SK-N-SH (cell line): ENCODE measurements around the gene EXOC4.

Source experiments
- EP300 ChIP-seq, 2 experiments: IDR thresholded peaks; 2 replicates each; pipeline versions ENCODE4 v1.4.0 to v1.6.1; 2012; ENCODE audit warnings: borderline replicate concordance in 1 of 2, low read depth in 1 of 2, low read length in 1 of 2
- RFX5 ChIP-seq: IDR thresholded peaks from 2 replicates; pipeline ENCODE4 v1.6.1; 2012; ENCODE audit warnings: mild to moderate bottlenecking, improper control_type of control experiment, low read length
- SMC3 ChIP-seq: IDR thresholded peaks from 2 replicates; pipeline ENCODE4 v1.6.1; 2012; ENCODE audit warnings: low read depth, low read length, improper control_type of control experiment
- TF ChIP-seq, protein P1 (sequence below): IDR thresholded peaks from 2 replicates; pipeline ENCODE4 v1.4.0; 2012; ENCODE audit warnings: low read depth, borderline replicate concordance
- TF ChIP-seq, protein P2 (sequence below): IDR thresholded peaks from 2 replicates; pipeline ENCODE4 v1.4.0; 2012; ENCODE audit warnings: low read depth
- TF ChIP-seq, protein P3 (sequence below): fragments of 150-350 bp; IDR thresholded peaks from 2 replicates; pipeline ENCODE4 v1.6.1; 2017; ENCODE audit warnings: antibody characterized with exemption, low read length, low read depth, borderline replicate concordance

DNA sequence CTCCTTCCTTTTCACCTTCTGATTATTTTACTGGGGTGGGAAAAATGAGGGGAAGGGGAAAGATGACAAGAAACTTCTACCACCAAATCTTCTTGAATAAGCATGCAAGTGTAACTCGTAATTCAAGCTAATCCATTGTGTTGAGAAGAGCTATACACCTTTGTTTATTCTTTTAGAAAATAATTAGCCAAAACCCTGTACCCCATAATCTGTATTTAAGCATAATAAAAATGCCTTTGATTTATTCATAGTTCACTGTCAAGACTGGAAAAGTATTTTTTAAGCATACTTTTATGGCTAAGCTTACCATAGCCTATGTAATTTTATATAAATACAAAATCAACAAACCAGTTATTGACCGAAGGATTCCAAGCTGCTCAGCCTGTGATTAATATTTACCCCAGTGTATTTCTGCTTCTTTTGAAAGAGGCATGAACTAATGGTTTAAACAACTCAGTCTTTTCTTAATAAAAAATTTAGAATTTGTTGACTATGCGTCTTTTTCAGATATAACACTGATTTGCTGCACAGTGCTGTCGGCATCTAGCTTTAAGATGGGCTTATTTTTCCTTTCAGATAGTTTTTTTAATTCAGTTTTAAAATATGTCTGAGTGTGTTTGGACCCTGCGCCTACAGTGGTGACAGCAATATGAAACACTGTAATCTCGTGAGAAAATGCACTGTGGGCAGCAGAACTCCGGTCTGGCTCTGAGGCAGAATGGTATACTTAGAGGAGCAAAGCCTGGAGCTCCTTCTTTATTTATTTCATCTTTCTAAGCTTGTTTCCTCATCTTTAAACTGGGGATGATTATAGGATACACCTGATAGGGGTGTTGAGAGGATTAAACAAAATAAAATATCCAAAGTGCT, 635.4 kb downstream of the EXOC4 start:
- TF ChIP-seq, protein P1, sequence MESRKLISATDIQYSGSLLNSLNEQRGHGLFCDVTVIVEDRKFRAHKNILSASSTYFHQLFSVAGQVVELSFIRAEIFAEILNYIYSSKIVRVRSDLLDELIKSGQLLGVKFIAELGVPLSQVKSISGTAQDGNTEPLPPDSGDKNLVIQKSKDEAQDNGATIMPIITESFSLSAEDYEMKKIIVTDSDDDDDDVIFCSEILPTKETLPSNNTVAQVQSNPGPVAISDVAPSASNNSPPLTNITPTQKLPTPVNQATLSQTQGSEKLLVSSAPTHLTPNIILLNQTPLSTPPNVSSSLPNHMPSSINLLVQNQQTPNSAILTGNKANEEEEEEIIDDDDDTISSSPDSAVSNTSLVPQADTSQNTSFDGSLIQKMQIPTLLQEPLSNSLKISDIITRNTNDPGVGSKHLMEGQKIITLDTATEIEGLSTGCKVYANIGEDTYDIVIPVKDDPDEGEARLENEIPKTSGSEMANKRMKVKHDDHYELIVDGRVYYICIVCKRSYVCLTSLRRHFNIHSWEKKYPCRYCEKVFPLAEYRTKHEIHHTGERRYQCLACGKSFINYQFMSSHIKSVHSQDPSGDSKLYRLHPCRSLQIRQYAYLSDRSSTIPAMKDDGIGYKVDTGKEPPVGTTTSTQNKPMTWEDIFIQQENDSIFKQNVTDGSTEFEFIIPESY, result no peak
- no peak for TF ChIP-seq SMC3
- no peak for TF ChIP-seq RFX5
- TF ChIP-seq EP300 (IDR thresholded peaks at IDR 0.05; ENCODE audit: borderline replicate concordance in 1 of 2, low read depth in 1 of 2, low read length in 1 of 2), result no peak
- TF ChIP-seq, protein P2, sequence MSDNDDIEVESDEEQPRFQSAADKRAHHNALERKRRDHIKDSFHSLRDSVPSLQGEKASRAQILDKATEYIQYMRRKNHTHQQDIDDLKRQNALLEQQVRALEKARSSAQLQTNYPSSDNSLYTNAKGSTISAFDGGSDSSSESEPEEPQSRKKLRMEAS, result no peak
- TF ChIP-seq, protein P3, sequence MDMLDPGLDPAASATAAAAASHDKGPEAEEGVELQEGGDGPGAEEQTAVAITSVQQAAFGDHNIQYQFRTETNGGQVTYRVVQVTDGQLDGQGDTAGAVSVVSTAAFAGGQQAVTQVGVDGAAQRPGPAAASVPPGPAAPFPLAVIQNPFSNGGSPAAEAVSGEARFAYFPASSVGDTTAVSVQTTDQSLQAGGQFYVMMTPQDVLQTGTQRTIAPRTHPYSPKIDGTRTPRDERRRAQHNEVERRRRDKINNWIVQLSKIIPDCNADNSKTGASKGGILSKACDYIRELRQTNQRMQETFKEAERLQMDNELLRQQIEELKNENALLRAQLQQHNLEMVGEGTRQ, result no peak
